ENCODE measurements around the gene SRP54. TPM values are rescaled to one million over a fixed set of nuclear protein-coding genes. Genes with fewer than 3 reads are reported as not detected.

Gene SRP54
- total RNA-seq, 1 donor from 2014 or later = 74.0 TPM

GRCh38 chr14:35045798-35046047, 62.9 kb downstream of the SRP54 start:
- Histone ChIP-seq H3K4me3 (ENCODE audit: insufficient read depth, low read depth, low read length) (peak overlapping the region; percentile 93), H3K27me3 (ENCODE audit: insufficient read depth, low read length) (no peaks in the 10 kb centered on the region), H3K79me2 (ENCODE audit: insufficient read depth, low read length) (peaks cover 28% of the 10 kb centered on the region), H3K4me1 (ENCODE audit: insufficient read depth, low read length) (peaks cover 3% of the 10 kb centered on the region), H3K4me2 (ENCODE audit: low read length) (peak overlapping the region; percentile 98), H2AFZ (ENCODE audit: low read depth, low read length) (peak overlapping the region; percentile 77), H3K27ac (ENCODE audit: low read depth, low read length) (peak overlapping the region; percentile 98), H3K36me3 (ENCODE audit: insufficient read depth, low read length) (no peaks in the 10 kb centered on the region), H3K9ac (ENCODE audit: low read length) (peak overlapping the region; percentile 98), H4K20me1 (ENCODE audit: insufficient read depth, low read length) (peaks cover 12% of the 10 kb centered on the region), H3K9me3 (ENCODE audit: insufficient read depth, low read depth, low read length) (no peaks in the 10 kb centered on the region)
- Mint-ChIP-seq H3K9me3 (ENCODE audit: unreplicated experiment) (no peaks in the 10 kb centered on the region), H3K27ac (ENCODE audit: unreplicated experiment) (peak overlapping the region; percentile 97), H3K36me3 (ENCODE audit: low read depth, unreplicated experiment) (no peaks in the 10 kb centered on the region), H3K4me3 (ENCODE audit: unreplicated experiment) (peak overlapping the region; percentile 93), H3K27me3 (ENCODE audit: low read depth, unreplicated experiment) (no peaks in the 10 kb centered on the region), H3K4me1 (ENCODE audit: low read depth, unreplicated experiment) (peaks cover 10% of the 10 kb centered on the region)
- FAIRE-seq (no peak), DNase-seq (ENCODE audit: low read depth) (no peak)
- TF ChIP-seq EZH2 (IDR thresholded peaks at IDR 0.05; ENCODE audit: insufficient read depth, low read length) = no peak
- TF ChIP-seq CTCF (IDR thresholded peaks at IDR 0.05; ENCODE audit: insufficient read depth, low read depth, low read length) = no peak

GRCh38 chr14:35046048-35046750, 63.4 kb downstream of the SRP54 start, which contains the start of gene FAM177A1:
FAM177A1 (plus strand) TSS chr14:35046272; CDS start chr14:35046464, 192 bp downstream.
- Histone ChIP-seq H3K36me3 (ENCODE audit: insufficient read depth, low read length) (no peaks in the 10 kb centered on the region), H3K9me3 (ENCODE audit: insufficient read depth, low read depth, low read length) (no peaks in the 10 kb centered on the region), H3K79me2 (ENCODE audit: insufficient read depth, low read length) (peaks cover 32% of the 10 kb centered on the region), H3K9ac (ENCODE audit: low read length) (peak within 1 kb of the TSS; percentile 98), H3K27me3 (ENCODE audit: insufficient read depth, low read length) (no peaks in the 10 kb centered on the region), H2AFZ (ENCODE audit: low read depth, low read length) (peak within 1 kb of the TSS; percentile 87), H3K4me1 (ENCODE audit: insufficient read depth, low read length) (peaks cover 3% of the 10 kb centered on the region), H3K4me3 (ENCODE audit: insufficient read depth, low read depth, low read length) (peak within 1 kb of the TSS; percentile 93), H4K20me1 (ENCODE audit: insufficient read depth, low read length) (peaks cover 12% of the 10 kb centered on the region), H3K27ac (ENCODE audit: low read depth, low read length) (peak within 1 kb of the TSS; percentile 98), H3K4me2 (ENCODE audit: low read length) (peak within 1 kb of the TSS; percentile 98)
- no peaks in the 10 kb centered on the region for H3K36me3 Mint-ChIP-seq (ENCODE audit: low read depth, unreplicated experiment)
- no peaks in the 10 kb centered on the region for H3K27me3 Mint-ChIP-seq (ENCODE audit: low read depth, unreplicated experiment)
- H3K4me3 Mint-ChIP-seq (ENCODE audit: unreplicated experiment) = peak within 1 kb of the TSS; percentile 93
- peak; percentile 93 for DNase-seq (ENCODE audit: low read depth)
- no peak for FAIRE-seq
- no peaks in the 10 kb centered on the region for H3K9me3 Mint-ChIP-seq (ENCODE audit: unreplicated experiment)
- TF ChIP-seq CTCF (IDR thresholded peaks at IDR 0.05; ENCODE audit: insufficient read depth, low read depth, low read length) = no peak
- TF ChIP-seq EZH2 (IDR thresholded peaks at IDR 0.05; ENCODE audit: insufficient read depth, low read length) = no peak
- H3K27ac Mint-ChIP-seq (ENCODE audit: unreplicated experiment) = peak within 1 kb of the TSS; percentile 97
- H3K4me1 Mint-ChIP-seq (ENCODE audit: low read depth, unreplicated experiment) = peaks cover 11% of the 10 kb centered on the region
